ENCODE measurements around the gene MORN1. TPM values are rescaled to one million over a fixed set of nuclear protein-coding genes. Genes with fewer than 3 reads are reported as not detected.

MORN1 gene
- total and polyA plus RNA-seq, 2 experiments from 2014 or later = 4.8 to 11.1 TPM

DNA sequence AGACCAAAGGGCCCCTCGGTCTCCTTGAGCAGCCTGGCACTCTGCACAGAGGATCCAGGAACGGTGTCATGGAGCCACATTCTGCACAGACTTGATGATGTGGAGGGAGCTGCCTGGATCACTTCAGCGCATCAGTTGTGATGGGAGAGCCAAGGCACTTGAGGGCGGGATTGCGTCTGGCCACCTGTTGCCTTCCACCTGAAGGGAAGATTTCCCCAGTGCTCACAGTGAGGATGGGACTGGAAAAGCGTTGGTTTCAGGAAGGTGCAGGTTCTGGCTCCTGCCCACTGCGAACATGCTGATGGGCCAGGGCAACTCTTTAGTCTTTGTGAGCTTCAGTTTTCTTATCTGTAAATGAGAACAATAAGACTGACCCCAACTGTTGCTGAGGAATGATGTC lies 2.9 kb upstream of the MORN1 start:
- Mint-ChIP-seq H3K4me3 (no peak overlapping the region), H3K4me1 (peaks cover 17% of the 10 kb centered on the region), H3K27ac (no peak overlapping the region), H3K27me3 (ENCODE audit: insufficient read depth, low read depth, poor library complexity) (peaks cover 8% of the 10 kb centered on the region), H3K9me3 (no peaks in the 10 kb centered on the region), H3K36me3 (ENCODE audit: low read depth) (peaks cover 35% of the 10 kb centered on the region)
- no peak overlapping the region for H3K4me2 ChIP-seq
- H2AFZ ChIP-seq = no peak overlapping the region
- ATAC-seq (no peak), DNase-seq (ENCODE audit: low spot score) (no peak)
- no peak overlapping the region for H3K27ac ChIP-seq (ENCODE audit: low read depth)
- H3K4me1 ChIP-seq (ENCODE audit: insufficient read depth) = no peaks in the 10 kb centered on the region; the same call in 1 of the 2 replicates
- H3F3A ChIP-seq (replicated peaks; ENCODE audit: low read depth) = peaks cover 6% of the 10 kb centered on the region; the same call in 1 of the 2 replicates
- peaks cover 15% of the 10 kb centered on the region for H4K20me1 ChIP-seq (replicated peaks; ENCODE audit: insufficient read depth)
- H3K79me2 ChIP-seq (replicated peaks; ENCODE audit: insufficient read depth) = peaks cover 46% of the 10 kb centered on the region
- TF ChIP-seq, protein P1, sequence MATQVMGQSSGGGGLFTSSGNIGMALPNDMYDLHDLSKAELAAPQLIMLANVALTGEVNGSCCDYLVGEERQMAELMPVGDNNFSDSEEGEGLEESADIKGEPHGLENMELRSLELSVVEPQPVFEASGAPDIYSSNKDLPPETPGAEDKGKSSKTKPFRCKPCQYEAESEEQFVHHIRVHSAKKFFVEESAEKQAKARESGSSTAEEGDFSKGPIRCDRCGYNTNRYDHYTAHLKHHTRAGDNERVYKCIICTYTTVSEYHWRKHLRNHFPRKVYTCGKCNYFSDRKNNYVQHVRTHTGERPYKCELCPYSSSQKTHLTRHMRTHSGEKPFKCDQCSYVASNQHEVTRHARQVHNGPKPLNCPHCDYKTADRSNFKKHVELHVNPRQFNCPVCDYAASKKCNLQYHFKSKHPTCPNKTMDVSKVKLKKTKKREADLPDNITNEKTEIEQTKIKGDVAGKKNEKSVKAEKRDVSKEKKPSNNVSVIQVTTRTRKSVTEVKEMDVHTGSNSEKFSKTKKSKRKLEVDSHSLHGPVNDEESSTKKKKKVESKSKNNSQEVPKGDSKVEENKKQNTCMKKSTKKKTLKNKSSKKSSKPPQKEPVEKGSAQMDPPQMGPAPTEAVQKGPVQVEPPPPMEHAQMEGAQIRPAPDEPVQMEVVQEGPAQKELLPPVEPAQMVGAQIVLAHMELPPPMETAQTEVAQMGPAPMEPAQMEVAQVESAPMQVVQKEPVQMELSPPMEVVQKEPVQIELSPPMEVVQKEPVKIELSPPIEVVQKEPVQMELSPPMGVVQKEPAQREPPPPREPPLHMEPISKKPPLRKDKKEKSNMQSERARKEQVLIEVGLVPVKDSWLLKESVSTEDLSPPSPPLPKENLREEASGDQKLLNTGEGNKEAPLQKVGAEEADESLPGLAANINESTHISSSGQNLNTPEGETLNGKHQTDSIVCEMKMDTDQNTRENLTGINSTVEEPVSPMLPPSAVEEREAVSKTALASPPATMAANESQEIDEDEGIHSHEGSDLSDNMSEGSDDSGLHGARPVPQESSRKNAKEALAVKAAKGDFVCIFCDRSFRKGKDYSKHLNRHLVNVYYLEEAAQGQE (IDR thresholded peaks at IDR 0.05; ENCODE audit: unreplicated experiment) = no peak
- H3K27me3 ChIP-seq (ENCODE audit: insufficient read depth) = no peaks in the 10 kb centered on the region
- H3K9me2 ChIP-seq (ENCODE audit: insufficient read depth) = no peaks in the 10 kb centered on the region
- no peak overlapping the region for H3K4me3 ChIP-seq
- no peaks in the 10 kb centered on the region; the same call in 1 of the 2 replicates for H3K36me3 ChIP-seq (ENCODE audit: insufficient read depth)

- H3K4me1 ChIP-seq (ENCODE audit: insufficient read depth) = no peaks in the 10 kb centered on the region; the same call in 1 of the 2 replicates
- Mint-ChIP-seq H3K4me3 (peak overlapping the region; percentile 90), H3K36me3 (ENCODE audit: low read depth) (peaks cover 28% of the 10 kb centered on the region), H3K9me3 (no peaks in the 10 kb centered on the region), H3K4me1 (peaks cover 17% of the 10 kb centered on the region), H3K27me3 (ENCODE audit: insufficient read depth, low read depth, poor library complexity) (peaks cover 6% of the 10 kb centered on the region), H3K27ac (no peak overlapping the region)
- H3K36me3 ChIP-seq (ENCODE audit: insufficient read depth) = no peaks in the 10 kb centered on the region; the same call in 1 of the 2 replicates
- ATAC-seq (no peak), DNase-seq (ENCODE audit: low spot score) (no peak)
- no peaks in the 10 kb centered on the region for H3K27me3 ChIP-seq (ENCODE audit: insufficient read depth)
- no peak overlapping the region for H3K4me3 ChIP-seq
- peaks cover 15% of the 10 kb centered on the region for H4K20me1 ChIP-seq (replicated peaks; ENCODE audit: insufficient read depth)
- no peak overlapping the region for H3K4me2 ChIP-seq
- no peaks in the 10 kb centered on the region for H3K9me2 ChIP-seq (ENCODE audit: insufficient read depth)
- H3K27ac ChIP-seq (ENCODE audit: low read depth) = no peak overlapping the region
- peaks cover 46% of the 10 kb centered on the region for H3K79me2 ChIP-seq (replicated peaks; ENCODE audit: insufficient read depth)
- peaks cover 6% of the 10 kb centered on the region; the same call in 1 of the 2 replicates for H3F3A ChIP-seq (replicated peaks; ENCODE audit: low read depth)
- H2AFZ ChIP-seq = no peak overlapping the region
- TF ChIP-seq EZH2phosphoT487 (IDR thresholded peaks at IDR 0.05; ENCODE audit: unreplicated experiment) (no peak), CREB1 (CRISPR knock-in tag; IDR thresholded peaks at IDR 0.05; ENCODE audit: low read depth) (no peak), ZNF114 (CRISPR knock-in tag; IDR thresholded peaks at IDR 0.05) (no peak), CTCF (conservative IDR thresholded peaks at IDR 0.05; ENCODE audit: low read depth in 2 of 2) (no peak), POLR2AphosphoS5 (IDR thresholded peaks at IDR 0.05; ENCODE audit: low read depth) (no peak), EZH2 (IDR thresholded peaks at IDR 0.05; ENCODE audit: low read depth, unreplicated experiment) (no peak), JUNB (IDR thresholded peaks at IDR 0.05; ENCODE audit: unreplicated experiment) (no peak), ZNF331 (CRISPR knock-in tag; IDR thresholded peaks at IDR 0.05; ENCODE audit: low read depth) (no peak), ETS1 (IDR thresholded peaks at IDR 0.05) (no peak)
- TF ChIP-seq, protein P1 (IDR thresholded peaks at IDR 0.05; ENCODE audit: unreplicated experiment) = no peak
Observed at GRCh38 chr1:2393471-2393877, 2.1 kb upstream of the MORN1 start.

Measured in GM23338 (cell line).